Right lobe of liver (tissue), 4 donors: ENCODE measurements around the gene GFRA1.

ENCODE experiments used
- POLR2A ChIP-seq: fragments of 450-650 bp; IDR thresholded peaks from one replicate; pipeline ENCODE4 v1.6.1; 2017; ENCODE audit warnings: antibody characterized with exemption, mild to moderate bottlenecking
- TF ChIP-seq, protein P1 (sequence below), 4 donors: fragments of 200-600 bp in 3 of 4; fragments of 450-650 bp in 1 of 4; IDR thresholded peaks; one replicate each; pipeline versions ENCODE4 v1.5.1 to v1.8.0; 2016 to 2022; ENCODE audit warnings: antibody characterized with exemption in 4 of 4, mild to moderate bottlenecking in 2 of 4
- donor health status: DM: no; HTN: no; CAD: no.
- donor health status: DM: no; HTN: no; CAD: no.
- donor health status: DM: no; HTN: yes; CAD: no.

DNA sequence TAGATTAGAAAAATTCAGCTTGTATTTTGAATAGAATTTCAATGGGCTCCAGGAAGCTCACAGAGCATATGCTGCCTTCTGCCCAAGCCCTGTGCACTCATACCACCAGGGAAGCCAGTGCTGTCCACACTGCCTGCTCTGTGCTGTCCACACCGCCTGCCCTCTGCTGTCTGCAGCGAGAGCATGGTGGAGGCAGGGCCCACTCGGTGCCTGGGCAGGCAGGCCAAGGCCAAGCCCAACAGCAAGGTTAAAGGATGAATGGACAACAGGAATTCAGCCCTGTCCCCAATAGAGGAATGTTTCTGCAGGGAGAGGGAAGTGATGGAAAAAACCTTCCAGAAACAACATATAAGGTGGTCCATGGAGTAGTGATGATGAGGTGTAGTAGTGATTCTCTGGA is 146.8 kb downstream of the GFRA1 start:
- TF ChIP-seq, protein P1, sequence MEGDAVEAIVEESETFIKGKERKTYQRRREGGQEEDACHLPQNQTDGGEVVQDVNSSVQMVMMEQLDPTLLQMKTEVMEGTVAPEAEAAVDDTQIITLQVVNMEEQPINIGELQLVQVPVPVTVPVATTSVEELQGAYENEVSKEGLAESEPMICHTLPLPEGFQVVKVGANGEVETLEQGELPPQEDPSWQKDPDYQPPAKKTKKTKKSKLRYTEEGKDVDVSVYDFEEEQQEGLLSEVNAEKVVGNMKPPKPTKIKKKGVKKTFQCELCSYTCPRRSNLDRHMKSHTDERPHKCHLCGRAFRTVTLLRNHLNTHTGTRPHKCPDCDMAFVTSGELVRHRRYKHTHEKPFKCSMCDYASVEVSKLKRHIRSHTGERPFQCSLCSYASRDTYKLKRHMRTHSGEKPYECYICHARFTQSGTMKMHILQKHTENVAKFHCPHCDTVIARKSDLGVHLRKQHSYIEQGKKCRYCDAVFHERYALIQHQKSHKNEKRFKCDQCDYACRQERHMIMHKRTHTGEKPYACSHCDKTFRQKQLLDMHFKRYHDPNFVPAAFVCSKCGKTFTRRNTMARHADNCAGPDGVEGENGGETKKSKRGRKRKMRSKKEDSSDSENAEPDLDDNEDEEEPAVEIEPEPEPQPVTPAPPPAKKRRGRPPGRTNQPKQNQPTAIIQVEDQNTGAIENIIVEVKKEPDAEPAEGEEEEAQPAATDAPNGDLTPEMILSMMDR (IDR thresholded peaks at IDR 0.05), result no peak
- no peak for TF ChIP-seq POLR2A
